Stromal cell of bone marrow (primary cell): Measurements from ENCODE around the gene R3HDM4.

ENCODE experiments used
- DNase-seq: peaks from one replicate; pipeline ENCODE4 v3.0.0-alpha.2; 2012; ENCODE audit warnings: low read depth

R3HDM4 gene

DNA sequence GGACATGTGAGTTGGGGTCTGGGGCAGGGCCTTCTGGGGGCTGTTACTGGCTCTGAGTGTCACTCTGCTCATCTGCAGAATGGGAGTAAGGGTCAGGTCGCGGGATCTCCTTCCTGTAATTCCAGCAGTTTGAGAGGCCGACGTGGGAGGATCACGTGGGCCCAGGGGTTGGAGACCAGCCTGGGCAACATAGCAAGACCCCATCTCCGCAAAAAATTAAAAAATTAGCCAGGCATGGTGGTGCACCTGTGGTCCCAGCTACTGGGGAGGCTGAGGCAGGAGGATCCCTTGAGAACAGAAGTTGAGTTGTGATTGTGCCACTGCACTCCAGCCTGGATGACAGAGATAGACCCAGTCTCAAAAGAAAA, 16.9 kb upstream of the R3HDM4 start:
- no peak for DNase-seq

GRCh38 chr19:929203-929890, 16.3 kb upstream of the R3HDM4 start:
- no peak for DNase-seq

DNA sequence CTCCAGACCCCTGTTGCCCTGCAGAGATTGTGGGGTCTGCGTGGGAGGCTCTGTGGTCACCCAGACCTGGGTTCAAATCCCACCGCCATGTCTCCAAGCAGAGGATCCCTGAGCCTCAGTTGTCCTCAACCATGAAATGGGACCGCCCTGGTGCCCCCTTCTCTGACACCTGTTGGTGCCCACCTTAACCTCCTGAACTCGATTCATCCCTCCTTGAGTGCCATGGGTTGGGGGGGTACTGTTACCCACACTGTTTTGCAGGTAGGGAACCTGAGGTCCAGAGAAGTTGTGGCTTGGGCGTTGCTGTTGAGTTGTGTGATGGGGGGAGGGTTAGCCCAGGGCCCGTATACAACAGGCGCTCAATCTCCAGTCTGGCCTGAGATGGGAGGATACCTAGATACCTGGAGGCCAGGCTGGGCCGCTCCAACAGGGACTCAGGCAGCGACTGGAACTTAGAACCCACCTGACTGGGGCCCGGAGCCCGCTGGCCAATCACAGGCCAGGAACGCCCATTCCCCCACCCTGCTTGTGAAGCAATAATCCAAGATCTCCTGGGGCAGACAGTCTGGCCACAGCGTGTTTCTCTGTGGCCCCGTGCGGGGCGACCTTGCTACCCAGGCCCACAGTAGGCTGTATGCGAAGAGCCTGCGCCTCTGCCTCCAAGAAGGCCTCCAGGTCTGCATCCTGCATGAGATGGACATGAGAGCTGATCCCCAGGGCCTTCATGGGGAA, 15.6 kb upstream of the R3HDM4 start:
- no peak for DNase-seq

- DNase-seq = no peak
Measured at GRCh38 chr19:927780-928401, 14.9 kb upstream of the R3HDM4 start.

GRCh38 chr19:927351-927779, 14.3 kb upstream of the R3HDM4 start:
- no peak for DNase-seq

DNA sequence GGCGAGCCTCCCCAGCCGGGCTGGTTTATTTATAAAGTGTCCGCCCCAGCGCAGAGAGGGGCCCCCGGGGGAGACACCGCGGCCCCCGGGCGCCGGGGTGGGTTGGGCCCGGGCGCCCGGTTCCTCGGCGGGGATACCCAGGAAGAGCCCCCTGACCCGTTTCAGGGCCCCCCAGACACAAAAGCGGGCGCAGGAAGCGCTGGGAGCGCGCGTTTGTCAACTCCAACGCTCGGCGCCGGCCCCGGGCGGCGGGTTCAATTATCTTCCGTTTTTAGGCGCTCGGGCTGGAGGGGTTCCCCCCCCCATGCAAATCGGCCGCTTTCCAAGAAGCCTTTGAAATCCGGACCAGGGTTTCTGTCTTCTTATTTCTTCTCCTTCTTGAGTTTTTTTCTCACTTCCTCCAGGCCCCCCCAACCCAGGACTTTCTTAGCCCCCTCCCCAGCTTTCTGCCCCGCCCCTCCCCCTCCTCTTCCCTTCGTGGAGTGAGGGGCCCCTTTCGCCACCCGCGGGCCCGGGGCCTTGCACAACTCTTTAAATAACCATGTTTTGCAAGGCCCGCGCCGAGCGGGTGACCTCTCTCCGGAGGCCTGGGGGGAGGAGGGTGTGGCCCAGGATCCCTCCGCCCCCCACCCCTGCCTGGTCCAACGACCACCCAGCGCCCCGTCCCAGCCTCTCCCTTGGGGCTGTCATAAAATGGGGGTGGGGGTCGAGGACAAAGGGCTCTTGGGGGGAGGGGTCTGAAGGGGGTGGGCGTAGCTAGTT, 13.8 kb upstream of the R3HDM4 start:
- DNase-seq = no peak

GRCh38 chr19:926323-926588, 13.2 kb upstream of the R3HDM4 start:
- DNase-seq = no peak

DNA sequence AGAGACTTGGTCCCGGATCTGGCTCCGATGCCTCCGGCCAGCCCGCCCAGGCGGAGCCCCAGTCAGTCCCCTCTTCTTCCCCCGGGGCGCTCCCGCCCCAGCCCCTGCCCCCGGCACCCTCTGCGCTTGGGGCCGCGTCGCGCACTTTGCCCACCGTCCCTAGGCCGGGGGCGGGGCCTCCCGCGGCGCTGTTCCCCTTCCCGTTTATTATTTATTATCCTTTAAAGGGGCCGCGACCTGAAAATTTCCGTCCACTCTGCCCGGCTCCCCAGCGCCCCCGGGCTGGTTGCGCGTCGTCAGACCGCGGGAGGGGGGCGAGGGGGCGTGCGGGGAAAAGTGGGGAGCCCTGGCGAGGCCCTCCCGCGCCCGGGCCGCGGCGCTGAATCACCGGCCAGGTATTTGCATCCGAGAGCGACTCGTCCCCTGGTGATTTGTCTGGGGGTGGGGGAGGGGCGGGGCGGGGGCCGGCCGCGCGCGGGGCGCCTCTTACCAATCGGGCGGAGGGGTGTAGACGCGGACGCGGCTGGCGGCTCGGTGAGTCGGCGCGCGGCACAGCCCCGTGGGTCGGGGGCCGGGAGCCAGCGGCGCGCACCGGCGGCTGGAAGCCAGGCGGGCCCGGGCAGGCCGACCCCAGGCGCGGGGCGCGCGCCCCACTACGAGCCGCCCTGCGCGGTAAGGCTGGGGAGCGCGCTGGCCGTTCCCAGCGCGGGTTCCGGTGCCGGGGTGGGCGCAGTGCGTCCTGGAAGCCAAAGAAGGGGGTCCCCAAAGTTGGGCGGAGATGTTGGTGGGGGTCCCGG, 12.7 kb upstream of the R3HDM4 start, which contains the start of gene ARID3A:
Gene ARID3A (plus strand): TSS at position 510 of the 797 bp plus-strand sequence. CDS start 3,494 bp downstream, outside the sequence.
- DNase-seq = peak; percentile 61

DNA sequence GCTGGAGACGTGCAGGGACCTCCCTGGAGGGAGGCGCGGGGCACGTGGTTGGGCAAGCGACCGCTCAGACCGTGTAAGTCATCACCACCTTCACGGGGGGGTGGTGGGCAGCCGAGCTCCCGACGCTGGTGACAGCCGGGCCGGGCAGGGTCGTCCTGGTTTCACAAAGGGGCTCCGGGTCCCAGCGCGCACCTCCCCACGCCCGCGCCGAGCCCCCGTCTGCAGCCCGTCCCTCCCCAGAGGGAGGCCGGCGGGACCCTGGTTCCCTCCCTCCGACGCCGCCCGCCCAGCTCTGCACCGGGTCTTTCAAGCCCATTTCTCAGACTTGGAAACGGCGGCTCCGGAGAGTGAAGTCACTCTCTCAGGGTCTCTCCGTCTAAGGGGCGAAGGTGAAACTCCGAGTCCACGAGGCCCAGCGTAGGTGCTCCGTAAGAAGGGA, 12.1 kb upstream of the R3HDM4 start:
- no peak for DNase-seq

DNA sequence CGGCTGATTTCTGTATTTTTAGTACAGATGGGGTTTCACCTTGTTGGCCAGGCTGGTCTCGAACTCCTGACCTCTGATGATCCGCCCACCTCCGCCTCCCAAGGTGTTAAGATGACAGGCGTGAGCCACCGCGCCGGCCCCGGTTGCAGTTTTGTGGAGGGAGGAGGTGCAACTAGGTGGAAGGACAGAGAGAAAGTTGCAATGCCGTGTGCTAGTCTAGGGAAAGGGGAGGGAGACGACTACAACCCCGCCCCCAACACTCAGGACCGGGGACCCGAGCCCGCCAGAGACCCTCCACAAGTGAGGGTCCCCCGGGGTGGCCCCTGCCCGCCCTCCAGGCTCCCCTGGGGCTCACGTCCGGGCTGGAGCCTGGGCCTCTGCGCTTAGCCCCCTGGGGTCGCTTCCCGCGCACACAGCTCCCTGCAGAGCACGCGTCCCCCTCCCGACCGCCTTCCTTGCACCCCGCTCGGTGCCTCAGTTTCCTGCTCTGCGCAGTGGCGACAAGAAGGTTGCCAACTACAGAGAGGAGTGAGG, 11.6 kb upstream of the R3HDM4 start:
- no peak for DNase-seq

- no peak for DNase-seq
Measured at GRCh38 chr19:920051-920864, 7.2 kb upstream of the R3HDM4 start.

GRCh38 chr19:919199-920050, 6.4 kb upstream of the R3HDM4 start:
- no peak for DNase-seq

GRCh38 chr19:918481-919198, 5.6 kb upstream of the R3HDM4 start:
- no peak for DNase-seq

DNA sequence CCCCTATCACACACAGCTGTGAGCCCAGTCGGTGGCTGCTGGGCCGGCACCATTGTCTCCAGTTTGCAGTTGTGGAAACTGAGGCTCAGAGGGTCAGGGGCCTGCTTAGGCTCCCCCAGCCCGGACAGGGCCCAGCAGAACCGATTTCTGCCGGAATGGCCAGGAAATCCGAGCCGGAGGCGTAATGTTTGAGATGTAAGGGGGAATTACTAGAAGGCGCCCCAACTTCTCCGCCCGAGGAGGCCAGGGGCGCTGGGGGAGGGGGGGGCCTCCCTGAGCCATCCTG, 5.1 kb upstream of the R3HDM4 start:
- no peak for DNase-seq

DNA sequence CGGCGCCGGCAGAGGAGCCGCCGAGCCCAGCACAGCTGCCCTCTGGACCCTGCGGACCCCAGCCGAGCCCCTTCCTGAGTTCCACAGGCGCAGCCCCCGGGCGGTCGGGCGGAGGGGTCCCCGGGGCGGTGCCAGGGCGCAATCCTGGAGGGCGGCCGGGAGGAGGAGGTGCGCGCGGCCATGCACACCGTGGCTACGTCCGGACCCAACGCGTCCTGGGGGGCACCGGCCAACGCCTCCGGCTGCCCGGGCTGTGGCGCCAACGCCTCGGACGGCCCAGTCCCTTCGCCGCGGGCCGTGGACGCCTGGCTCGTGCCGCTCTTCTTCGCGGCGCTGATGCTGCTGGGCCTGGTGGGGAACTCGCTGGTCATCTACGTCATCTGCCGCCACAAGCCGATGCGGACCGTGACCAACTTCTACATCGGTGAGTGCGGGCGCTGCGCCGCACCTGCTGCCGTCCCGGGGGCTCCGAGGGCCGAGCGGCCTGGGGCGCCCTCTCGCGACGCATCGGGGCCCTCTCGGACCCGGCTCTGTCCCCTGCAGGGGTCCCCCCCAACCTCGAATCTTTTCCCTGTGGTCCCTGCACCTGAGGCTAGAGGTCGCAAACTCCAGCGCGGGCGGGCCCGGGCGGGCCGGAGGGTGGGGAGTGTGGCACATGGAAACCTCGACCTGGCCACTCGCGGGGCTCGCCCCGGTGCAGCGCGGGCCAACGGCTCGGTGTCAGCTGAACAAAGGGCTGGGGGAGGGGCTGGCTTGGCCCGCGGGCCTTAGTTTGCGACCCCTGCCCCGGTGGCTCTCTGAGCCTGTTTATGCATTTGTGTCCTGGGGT, 4.5 kb upstream of the R3HDM4 start, which contains the start of gene KISS1R:
Gene KISS1R (plus strand): TSS at position 11 of the 829 bp plus-strand sequence. CDS start 170 bp downstream, at position 181.
- no peak for DNase-seq

DNA sequence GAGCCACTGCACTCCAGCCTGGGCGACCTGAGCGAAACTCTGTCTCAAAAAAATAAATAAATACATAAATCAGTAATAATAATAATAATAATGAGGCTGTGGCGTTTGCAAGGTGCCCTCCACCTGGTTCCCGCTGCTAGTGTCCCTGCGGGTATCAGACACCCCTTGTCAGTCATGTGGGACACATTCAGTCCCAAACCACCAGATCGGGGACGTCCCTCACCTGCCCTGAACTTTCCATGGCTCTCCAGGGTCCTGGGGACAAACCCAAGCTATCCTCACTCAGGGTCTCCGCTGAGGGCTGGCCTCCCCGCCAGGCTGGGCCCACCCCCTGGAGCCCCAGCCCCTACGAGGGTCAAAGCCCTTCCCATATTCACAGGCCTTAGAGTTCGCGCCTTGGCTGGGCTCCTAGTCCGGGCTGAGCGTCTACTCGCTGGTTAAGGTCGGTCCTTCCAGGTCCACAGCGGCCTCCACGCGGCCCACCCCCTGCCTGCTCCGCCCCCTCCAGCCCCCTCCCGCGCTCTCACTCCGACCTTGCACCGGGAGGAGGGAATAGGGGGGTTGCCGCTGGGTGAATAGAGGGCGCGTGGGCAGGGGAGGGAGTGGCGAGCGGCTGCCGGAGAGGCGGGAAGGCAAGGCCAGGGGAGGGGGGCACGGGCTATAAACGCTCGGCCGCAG, 3.8 kb upstream of the R3HDM4 start:
- DNase-seq = no peak
